Stimulated activated naive B cell treated with anti-CD40 and anti-IgM and Interleukin-4, amounts not matched to agents 10 μg/mL and 1 μg/mL and 100 μg/mL, for 72 hours (primary cell): ENCODE data around the gene TMEM175.

Experiments
- ATAC-seq, 2 donors: fragments of 150-1000 bp; cut with Tn5 transposase; replicated peaks; 2 replicates each; pipeline ENCODE4 v1.10.0; 2021; ENCODE audit warnings: moderate library complexity in 1 of 2
- DNase-seq: peaks from one replicate; pipeline ENCODE4 v3.0.0; 2021
- H3K27ac Mint-ChIP-seq: one replicate; pipeline ENCODE4 v1.8.0; 2022; ENCODE audit warnings: mild to moderate bottlenecking, mixed read lengths
- H3K27me3 Mint-ChIP-seq, 2 donors: one replicate each; pipeline ENCODE4 v1.8.0; 2022; ENCODE audit warnings: mixed read lengths in 2 of 2
- H3K36me3 Mint-ChIP-seq, 2 donors: one replicate each; pipeline ENCODE4 v1.8.0; 2022; ENCODE audit warnings: mixed read lengths in 2 of 2, mild to moderate bottlenecking in 1 of 2
- H3K4me1 Mint-ChIP-seq, 2 donors: one replicate each; pipeline ENCODE4 v1.8.0; 2022; ENCODE audit warnings: mixed read lengths in 2 of 2, mild to moderate bottlenecking in 1 of 2
- H3K4me3 Mint-ChIP-seq, 2 donors: one replicate each; pipeline ENCODE4 v1.8.0; 2022; ENCODE audit warnings: mild to moderate bottlenecking in 2 of 2, mixed read lengths in 2 of 2, moderate library complexity in 1 of 2
- H3K9me3 Mint-ChIP-seq, 2 donors: one replicate each; pipeline ENCODE4 v1.8.0; 2022; ENCODE audit warnings: mixed read lengths in 2 of 2, mild to moderate bottlenecking in 1 of 2

Gene TMEM175

GRCh38 chr4:905485-906338 is 26.5 kb upstream of the TMEM175 start:
- H3K4me3 Mint-ChIP-seq: no peak overlapping the region
- no peaks in the 10 kb centered on the region for H3K27me3 Mint-ChIP-seq
- H3K27ac Mint-ChIP-seq: no peak overlapping the region
- ATAC-seq: no peak
- H3K36me3 Mint-ChIP-seq: peaks cover 43 to 50% of the 10 kb centered on the region in 2 donors
- H3K4me1 Mint-ChIP-seq: peaks cover 0 to 4% of the 10 kb centered on the region in 2 donors
- peaks cover 0 to 9% of the 10 kb centered on the region in 2 donors for H3K9me3 Mint-ChIP-seq
- no peak for DNase-seq

GRCh38 chr4:906339-907102 is 25.7 kb upstream of the TMEM175 start:
- H3K27me3 Mint-ChIP-seq: no peaks in the 10 kb centered on the region
- no peak overlapping the region for H3K4me3 Mint-ChIP-seq
- H3K36me3 Mint-ChIP-seq: peaks cover 50 to 55% of the 10 kb centered on the region in 2 donors

GRCh38 chr4:907103-907400 is 25.2 kb upstream of the TMEM175 start:
- H3K27ac Mint-ChIP-seq: peak overlapping the region; percentile 25
- peaks cover 0 to 5% of the 10 kb centered on the region in 2 donors for H3K4me1 Mint-ChIP-seq
- H3K36me3 Mint-ChIP-seq: peaks cover 54 to 57% of the 10 kb centered on the region in 2 donors
- peaks cover 0 to 9% of the 10 kb centered on the region in 2 donors for H3K9me3 Mint-ChIP-seq
- no peak overlapping the region for H3K4me3 Mint-ChIP-seq
- ATAC-seq: no peak
- no peaks in the 10 kb centered on the region for H3K27me3 Mint-ChIP-seq
- no peak for DNase-seq

More at GRCh38 chr4:906339-907102, 25.7 kb upstream of the TMEM175 start:
- Mint-ChIP-seq H3K27ac (peak overlapping the region; percentile 75), H3K4me1 (peaks cover 0 to 5% of the 10 kb centered on the region in 2 donors), H3K9me3 (peaks cover 0 to 9% of the 10 kb centered on the region in 2 donors)
- DNase-seq (no peak), ATAC-seq (no peak)

GRCh38 chr4:907691-908425 is 24.4 kb upstream of the TMEM175 start:
- DNase-seq (no peak), ATAC-seq (no peak)
- peaks cover 0 to 5% of the 10 kb centered on the region in 2 donors for H3K4me1 Mint-ChIP-seq
- H3K9me3 Mint-ChIP-seq: peaks cover 0 to 9% of the 10 kb centered on the region in 2 donors
- no peak overlapping the region for H3K4me3 Mint-ChIP-seq
- H3K27ac Mint-ChIP-seq: no peak overlapping the region
- H3K27me3 Mint-ChIP-seq: no peaks in the 10 kb centered on the region
- H3K36me3 Mint-ChIP-seq: peaks cover 50 to 57% of the 10 kb centered on the region in 2 donors

- H3K27ac Mint-ChIP-seq: no peak overlapping the region
Measured at GRCh38 chr4:909131-909571, 23.1 kb upstream of the TMEM175 start.

GRCh38 chr4:909821-910220 is 22.4 kb upstream of the TMEM175 start:
- H3K27ac Mint-ChIP-seq: peak overlapping the region; percentile 47
- H3K36me3 Mint-ChIP-seq: peaks cover 42 to 50% of the 10 kb centered on the region in 2 donors
- H3K27me3 Mint-ChIP-seq: no peaks in the 10 kb centered on the region
- DNase-seq (no peak), ATAC-seq (no peak)
- no peak overlapping the region for H3K4me3 Mint-ChIP-seq
- H3K9me3 Mint-ChIP-seq: peaks cover 0 to 9% of the 10 kb centered on the region in 2 donors
- peaks cover 3 to 12% of the 10 kb centered on the region in 2 donors for H3K4me1 Mint-ChIP-seq

More at GRCh38 chr4:909131-909571, 23.1 kb upstream of the TMEM175 start:
- DNase-seq: no peak
- Mint-ChIP-seq H3K27me3 (no peaks in the 10 kb centered on the region), H3K4me3 (no peak overlapping the region), H3K36me3 (peaks cover 44 to 51% of the 10 kb centered on the region in 2 donors), H3K4me1 (peaks cover 0 to 5% of the 10 kb centered on the region in 2 donors), H3K9me3 (peaks cover 0 to 9% of the 10 kb centered on the region in 2 donors)
- ATAC-seq: no peak

- DNase-seq (no peak), ATAC-seq (no peak)
- Mint-ChIP-seq H3K36me3 (peaks cover 40 to 52% of the 10 kb centered on the region in 2 donors), H3K4me1 (peaks cover 11 to 19% of the 10 kb centered on the region in 2 donors), H3K27me3 (no peaks in the 10 kb centered on the region), H3K27ac (no peak overlapping the region), H3K4me3 (peak overlapping the region in 1 of 2 donors; percentile 20), H3K9me3 (peaks cover 0 to 8% of the 10 kb centered on the region in 2 donors)
Measured at GRCh38 chr4:910366-911091, 21.7 kb upstream of the TMEM175 start.

- DNase-seq (no peak), ATAC-seq (no peak)
- Mint-ChIP-seq H3K4me3 (no peak overlapping the region), H3K4me1 (peaks cover 15 to 27% of the 10 kb centered on the region in 2 donors), H3K9me3 (peaks cover 0 to 5% of the 10 kb centered on the region in 2 donors), H3K36me3 (peaks cover 33 to 49% of the 10 kb centered on the region in 2 donors), H3K27me3 (no peaks in the 10 kb centered on the region), H3K27ac (peak overlapping the region; percentile 47)
Measured at GRCh38 chr4:911221-911751, 21.0 kb upstream of the TMEM175 start.

- Mint-ChIP-seq H3K4me3 (no peak overlapping the region), H3K9me3 (peaks cover 0 to 2% of the 10 kb centered on the region in 2 donors), H3K27me3 (no peaks in the 10 kb centered on the region), H3K36me3 (peaks cover 27 to 48% of the 10 kb centered on the region in 2 donors), H3K4me1 (peaks cover 22 to 34% of the 10 kb centered on the region in 2 donors), H3K27ac (no peak overlapping the region)
- DNase-seq (no peak), ATAC-seq (no peak)
Measured at GRCh38 chr4:911871-912490, 20.3 kb upstream of the TMEM175 start.

- H3K9me3 Mint-ChIP-seq: peaks cover 2 to 5% of the 10 kb centered on the region in 2 donors
- DNase-seq: no peak
- no peak overlapping the region for H3K27ac Mint-ChIP-seq
- no peaks in the 10 kb centered on the region for H3K27me3 Mint-ChIP-seq
- peaks cover 27 to 40% of the 10 kb centered on the region in 2 donors for H3K4me1 Mint-ChIP-seq
- no peak overlapping the region for H3K4me3 Mint-ChIP-seq
- no peak for ATAC-seq
- H3K36me3 Mint-ChIP-seq: peaks cover 27 to 54% of the 10 kb centered on the region in 2 donors
Measured at GRCh38 chr4:912548-913279, 19.5 kb upstream of the TMEM175 start.

GRCh38 chr4:913280-913618 is 19.0 kb upstream of the TMEM175 start:
- no peaks in the 10 kb centered on the region for H3K27me3 Mint-ChIP-seq
- peaks cover 28 to 56% of the 10 kb centered on the region in 2 donors for H3K36me3 Mint-ChIP-seq
- H3K4me3 Mint-ChIP-seq: no peak overlapping the region
- DNase-seq: no peak
- H3K9me3 Mint-ChIP-seq: peaks cover 5 to 10% of the 10 kb centered on the region in 2 donors
- H3K4me1 Mint-ChIP-seq: peaks cover 29 to 45% of the 10 kb centered on the region in 2 donors
- ATAC-seq: no peak
- no peak overlapping the region for H3K27ac Mint-ChIP-seq

- peaks cover 33 to 55% of the 10 kb centered on the region in 2 donors for H3K4me1 Mint-ChIP-seq
- H3K27ac Mint-ChIP-seq: no peak overlapping the region
- H3K27me3 Mint-ChIP-seq: no peaks in the 10 kb centered on the region
- DNase-seq: no peak
- ATAC-seq: no peak
- peaks cover 26 to 52% of the 10 kb centered on the region in 2 donors for H3K36me3 Mint-ChIP-seq
- peaks cover 7 to 11% of the 10 kb centered on the region in 2 donors for H3K9me3 Mint-ChIP-seq
- peak overlapping the region in 1 of 2 donors; percentile 79 for H3K4me3 Mint-ChIP-seq
Measured at GRCh38 chr4:914531-914930, 17.7 kb upstream of the TMEM175 start.
